HG02884 (cell line): ENCODE data around the gene PDE11A.

Experiments used
- ATAC-seq: cut with Tn5 transposase; IDR thresholded peaks from one replicate; pipeline ENCODE4 v1.9.1; 2021; ENCODE audit warnings: mild to moderate bottlenecking, moderate library complexity; ENCODE audit not compliant: unreplicated experiment

PDE11A gene

GRCh38 chr2:177639262-177639914 is 433.2 kb downstream of the PDE11A start:
- no peak for ATAC-seq

DNA sequence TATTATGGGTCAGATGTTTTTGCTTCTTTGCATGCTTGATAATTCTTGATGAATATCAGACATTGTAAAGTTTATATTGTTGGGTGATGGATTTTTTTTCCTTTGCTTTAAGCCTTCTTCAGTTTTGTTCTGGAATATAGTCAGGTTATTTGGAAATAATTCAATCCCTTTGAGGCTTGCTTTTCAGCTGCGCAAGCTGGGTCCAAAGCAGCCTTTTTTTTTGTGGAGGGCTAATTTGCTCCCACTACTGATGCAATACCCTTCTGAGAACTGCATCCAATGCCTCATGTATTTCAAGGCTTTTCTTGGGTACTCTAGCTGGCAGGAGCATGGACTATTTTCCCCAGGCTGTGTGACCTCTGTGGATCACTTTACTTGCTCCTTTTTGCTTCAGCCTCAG is 434.1 kb downstream of the PDE11A start:
- ATAC-seq, result no peak

DNA sequence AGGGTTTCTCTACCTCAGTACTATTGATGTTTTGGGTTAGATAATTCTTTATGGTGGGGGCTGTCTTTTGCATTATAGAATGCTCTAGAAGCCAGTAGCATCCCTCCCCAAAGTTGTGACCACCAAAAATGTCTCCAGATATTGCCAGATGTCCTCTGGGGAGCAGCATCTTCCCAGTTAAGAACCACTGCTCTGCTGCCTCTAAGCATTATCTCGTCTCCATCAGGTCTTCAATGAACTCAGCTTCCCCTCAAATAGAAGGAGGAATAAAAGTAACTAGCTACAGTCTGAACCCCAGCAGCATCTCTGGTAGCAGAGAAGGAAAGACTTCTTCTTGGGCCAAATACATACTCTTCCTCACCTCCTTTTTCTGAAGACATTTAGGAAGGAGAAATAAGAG is 435.9 kb downstream of the PDE11A start:
- ATAC-seq, result no peak

- no peak for ATAC-seq
These were observed 436.9 kb downstream of the PDE11A start for GRCh38 chr2:177635696-177636095.

DNA sequence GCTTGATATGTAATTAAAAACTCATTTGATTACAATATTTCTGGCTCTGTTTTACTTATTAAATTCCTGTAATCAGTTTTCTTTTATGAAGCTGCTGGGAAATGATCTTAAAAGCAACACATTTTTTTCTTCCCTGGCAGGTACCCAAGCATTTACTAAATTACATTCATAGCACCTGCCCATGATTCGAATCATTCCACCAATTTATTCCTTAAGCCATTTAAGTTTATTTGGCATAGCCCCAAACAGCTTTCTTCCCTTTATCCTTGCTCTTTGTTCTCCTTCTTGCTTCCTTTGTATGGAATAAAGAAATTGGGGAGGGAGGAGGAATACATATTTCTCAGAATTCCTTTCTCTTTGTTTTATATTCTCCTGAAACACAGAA is 438.7 kb downstream of the PDE11A start:
- no peak for ATAC-seq

DNA sequence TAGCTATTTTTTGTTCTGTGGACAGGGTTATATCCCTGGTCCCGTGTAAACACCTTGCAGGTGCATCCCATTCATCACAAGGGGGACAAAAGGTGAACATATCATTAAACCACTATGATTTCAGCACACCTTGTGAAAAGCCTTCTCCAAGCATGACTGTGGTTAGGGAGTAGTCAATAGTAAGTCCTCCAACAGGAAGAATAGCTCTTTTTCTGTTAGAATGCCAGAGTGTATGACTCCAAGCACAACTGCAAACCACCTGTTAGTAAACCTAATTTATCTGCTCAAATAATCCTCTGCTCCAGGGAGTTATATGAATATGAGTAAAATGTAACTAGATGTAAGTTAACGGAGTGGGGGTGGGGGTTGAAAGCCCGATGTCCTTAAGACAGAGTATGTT is 439.5 kb downstream of the PDE11A start:
- no peak for ATAC-seq

GRCh38 chr2:177631680-177632079 is 440.9 kb downstream of the PDE11A start:
- ATAC-seq, result no peak

GRCh38 chr2:177629357-177630024 is 443.1 kb downstream of the PDE11A start:
- ATAC-seq, result no peak

- no peak for ATAC-seq
These were observed 443.7 kb downstream of the PDE11A start for GRCh38 chr2:177628831-177629230.

DNA sequence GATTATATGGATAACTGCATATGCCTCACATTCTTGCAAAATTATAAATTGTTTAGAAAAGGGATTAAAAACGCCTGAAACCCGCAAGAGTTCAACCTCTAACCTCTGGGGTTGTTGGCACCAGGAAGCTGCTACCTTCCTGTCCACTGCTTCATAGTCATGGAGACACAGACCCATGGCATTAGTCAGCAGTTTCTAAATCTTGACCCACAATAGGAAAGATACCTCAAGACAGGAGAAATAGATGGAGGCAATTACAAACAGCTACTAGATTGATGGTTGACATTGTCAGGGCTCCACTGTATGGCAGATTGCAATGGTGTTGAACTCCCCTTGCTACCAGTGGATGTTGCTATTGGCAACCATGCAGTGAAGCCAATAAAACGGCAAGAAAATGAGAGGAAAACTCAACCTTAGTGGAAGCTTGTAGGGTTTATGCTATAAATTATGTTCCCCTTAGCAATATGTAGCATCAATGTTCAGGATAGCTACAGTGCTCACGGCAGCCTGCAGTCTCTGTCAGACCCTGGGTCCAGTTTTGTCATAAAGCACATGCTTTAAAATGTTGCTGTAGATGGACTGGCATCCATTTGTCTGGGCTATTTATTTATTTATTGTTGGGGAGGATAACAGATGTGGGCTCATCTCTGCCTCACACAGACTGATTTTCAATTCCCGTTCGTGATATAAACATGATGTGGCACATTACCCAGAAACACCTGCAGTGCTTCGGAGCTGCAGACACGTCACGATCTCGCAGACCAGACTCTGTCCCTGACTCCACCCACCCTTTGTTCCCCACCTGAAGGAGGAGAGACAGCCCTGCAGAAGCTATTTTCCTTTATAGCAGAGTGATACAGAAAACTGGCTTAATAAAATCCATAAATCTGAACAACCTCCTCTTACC is 446.6 kb downstream of the PDE11A start:
- ATAC-seq, result no peak

GRCh38 chr2:177622521-177622920 is 450.1 kb downstream of the PDE11A start:
- ATAC-seq, result no peak

- no peak for ATAC-seq
These were observed 452.6 kb downstream of the PDE11A start for GRCh38 chr2:177619986-177620385.

- ATAC-seq, result no peak
These were observed 453.1 kb downstream of the PDE11A start for GRCh38 chr2:177619461-177619860.

- ATAC-seq, result peak; percentile 98
These were observed 454.0 kb downstream of the PDE11A start for GRCh38 chr2:177618255-177619253.

GRCh38 chr2:177617849-177618248 is 454.7 kb downstream of the PDE11A start:
- no peak for ATAC-seq

- no peak for ATAC-seq
These were observed 455.8 kb downstream of the PDE11A start for GRCh38 chr2:177616731-177617130.

GRCh38 chr2:177616066-177616465 is 456.5 kb downstream of the PDE11A start:
- ATAC-seq, result no peak

DNA sequence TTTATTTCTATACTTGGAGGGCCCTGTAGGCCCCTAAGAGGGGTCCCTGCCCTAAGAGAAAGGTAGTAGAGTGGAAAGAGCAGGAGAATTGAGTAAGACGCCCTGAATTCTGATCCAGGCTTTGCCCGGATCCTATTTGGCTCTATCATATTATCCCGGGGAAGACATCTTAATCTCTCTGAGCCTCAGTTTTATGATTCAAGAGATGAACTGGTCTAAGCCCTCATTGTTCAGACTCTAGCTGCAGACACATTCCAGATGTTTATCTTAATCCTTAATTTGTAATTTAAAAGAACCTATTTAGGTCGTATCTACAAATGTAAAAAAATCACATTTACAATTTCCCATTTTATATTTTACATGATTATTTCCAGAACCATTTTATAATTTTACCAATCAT is 459.9 kb downstream of the PDE11A start:
- ATAC-seq, result no peak

GRCh38 chr2:177611310-177611886 is 461.2 kb downstream of the PDE11A start:
- ATAC-seq, result no peak

DNA sequence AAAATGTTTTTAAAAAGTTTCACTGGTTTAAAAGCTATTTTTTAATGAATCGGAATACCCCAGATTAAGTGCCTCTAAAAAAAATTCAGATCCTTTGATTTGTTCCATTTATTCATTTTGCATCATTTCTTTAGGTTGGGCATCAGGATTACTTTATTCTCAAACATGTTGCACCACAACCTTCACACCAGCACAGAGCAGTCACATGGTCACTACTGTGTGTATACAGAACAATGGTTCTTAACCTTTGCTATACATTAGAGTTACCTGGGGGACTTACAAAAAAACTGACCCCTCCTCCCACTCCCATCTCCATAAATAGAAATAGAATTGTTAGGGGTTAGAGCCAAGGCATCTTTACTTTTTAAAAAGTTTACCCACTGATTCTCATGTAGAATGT is 461.8 kb downstream of the PDE11A start:
- no peak for ATAC-seq
